ENCODE results near the gene ZW10.

The ZW10 gene

GRCh38 chr11:113817162-113817561 lies 43.7 kb upstream of the ZW10 start:
- H3K9ac ChIP-seq (ENCODE audit: low read depth, low read length) = no peak overlapping the region
- no peaks in the 10 kb centered on the region for H4K20me1 ChIP-seq (ENCODE audit: insufficient read depth, low read length)
- no peaks in the 10 kb centered on the region for H3K27me3 ChIP-seq (ENCODE audit: insufficient read depth, low read length, poor library complexity)
- peaks cover 36% of the 10 kb centered on the region for H3K36me3 ChIP-seq (ENCODE audit: insufficient read depth, low read length)
- TF ChIP-seq EZH2 (IDR thresholded peaks at IDR 0.05; ENCODE audit: borderline replicate concordance, low read depth, low read length, severe bottlenecking) = no peak
- TF ChIP-seq, protein P1, sequence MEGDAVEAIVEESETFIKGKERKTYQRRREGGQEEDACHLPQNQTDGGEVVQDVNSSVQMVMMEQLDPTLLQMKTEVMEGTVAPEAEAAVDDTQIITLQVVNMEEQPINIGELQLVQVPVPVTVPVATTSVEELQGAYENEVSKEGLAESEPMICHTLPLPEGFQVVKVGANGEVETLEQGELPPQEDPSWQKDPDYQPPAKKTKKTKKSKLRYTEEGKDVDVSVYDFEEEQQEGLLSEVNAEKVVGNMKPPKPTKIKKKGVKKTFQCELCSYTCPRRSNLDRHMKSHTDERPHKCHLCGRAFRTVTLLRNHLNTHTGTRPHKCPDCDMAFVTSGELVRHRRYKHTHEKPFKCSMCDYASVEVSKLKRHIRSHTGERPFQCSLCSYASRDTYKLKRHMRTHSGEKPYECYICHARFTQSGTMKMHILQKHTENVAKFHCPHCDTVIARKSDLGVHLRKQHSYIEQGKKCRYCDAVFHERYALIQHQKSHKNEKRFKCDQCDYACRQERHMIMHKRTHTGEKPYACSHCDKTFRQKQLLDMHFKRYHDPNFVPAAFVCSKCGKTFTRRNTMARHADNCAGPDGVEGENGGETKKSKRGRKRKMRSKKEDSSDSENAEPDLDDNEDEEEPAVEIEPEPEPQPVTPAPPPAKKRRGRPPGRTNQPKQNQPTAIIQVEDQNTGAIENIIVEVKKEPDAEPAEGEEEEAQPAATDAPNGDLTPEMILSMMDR (IDR thresholded peaks at IDR 0.05; ENCODE audit: borderline replicate concordance, extremely low read depth, low read length, poor library complexity, severe bottlenecking) = no peak
- H3K4me3 ChIP-seq (ENCODE audit: low read depth in 1 of 2, low read length in 2 of 2) = no peak overlapping the region
- ATAC-seq (ENCODE audit: insufficient read depth, low read depth) (no peak), DNase-seq (no peak)
- H3K79me2 ChIP-seq (ENCODE audit: insufficient read depth, low read length) = no peaks in the 10 kb centered on the region
- H3K9me3 ChIP-seq (ENCODE audit: insufficient read depth, low read length, severe bottlenecking) = no peaks in the 10 kb centered on the region
- H3K4me2 ChIP-seq (ENCODE audit: insufficient read depth, low read length) = no peak overlapping the region
- no peak overlapping the region for H3K27ac ChIP-seq (ENCODE audit: low read length)
- no peak overlapping the region for H2AFZ ChIP-seq (ENCODE audit: low read depth, low read length)
- no peaks in the 10 kb centered on the region for H3K4me1 ChIP-seq (ENCODE audit: insufficient read depth, low read length)

DNA sequence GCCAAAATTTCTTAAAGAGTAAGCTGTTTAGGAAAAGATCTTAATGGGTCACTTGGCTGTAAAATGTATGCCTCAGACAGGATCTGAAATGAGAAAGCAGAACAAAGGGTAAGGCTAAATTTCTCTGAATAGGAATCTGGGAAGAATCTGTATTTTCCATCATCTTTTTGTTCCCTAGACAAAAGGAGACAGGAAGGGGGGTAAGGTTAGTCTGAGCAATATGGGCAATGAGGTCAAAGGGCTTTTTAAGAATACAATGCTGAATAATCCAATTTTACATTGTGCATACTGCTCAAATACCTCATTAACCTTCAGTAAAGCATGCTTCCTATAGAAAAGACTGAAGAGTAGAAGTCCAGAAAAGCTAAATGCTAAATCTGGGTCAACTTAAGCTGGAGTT lies 40.7 kb upstream of the ZW10 start:
- Histone ChIP-seq H3K27ac (ENCODE audit: low read length) (no peak overlapping the region), H3K4me3 (ENCODE audit: low read depth in 1 of 2, low read length in 2 of 2) (no peak overlapping the region), H3K79me2 (ENCODE audit: insufficient read depth, low read length) (no peaks in the 10 kb centered on the region), H3K9ac (ENCODE audit: low read depth, low read length) (no peak overlapping the region), H3K4me1 (ENCODE audit: insufficient read depth, low read length) (no peaks in the 10 kb centered on the region), H3K27me3 (ENCODE audit: insufficient read depth, low read length, poor library complexity) (no peaks in the 10 kb centered on the region), H3K9me3 (ENCODE audit: insufficient read depth, low read length, severe bottlenecking) (no peaks in the 10 kb centered on the region), H4K20me1 (ENCODE audit: insufficient read depth, low read length) (no peaks in the 10 kb centered on the region), H3K36me3 (ENCODE audit: insufficient read depth, low read length) (peaks cover 26% of the 10 kb centered on the region), H3K4me2 (ENCODE audit: insufficient read depth, low read length) (no peak overlapping the region), H2AFZ (ENCODE audit: low read depth, low read length) (no peak overlapping the region)
- TF ChIP-seq, protein P1 (IDR thresholded peaks at IDR 0.05; ENCODE audit: borderline replicate concordance, extremely low read depth, low read length, poor library complexity, severe bottlenecking) = no peak
- no peak for TF ChIP-seq EZH2 (IDR thresholded peaks at IDR 0.05; ENCODE audit: borderline replicate concordance, low read depth, low read length, severe bottlenecking)
- ATAC-seq (ENCODE audit: insufficient read depth, low read depth) (no peak), DNase-seq (no peak)

DNA sequence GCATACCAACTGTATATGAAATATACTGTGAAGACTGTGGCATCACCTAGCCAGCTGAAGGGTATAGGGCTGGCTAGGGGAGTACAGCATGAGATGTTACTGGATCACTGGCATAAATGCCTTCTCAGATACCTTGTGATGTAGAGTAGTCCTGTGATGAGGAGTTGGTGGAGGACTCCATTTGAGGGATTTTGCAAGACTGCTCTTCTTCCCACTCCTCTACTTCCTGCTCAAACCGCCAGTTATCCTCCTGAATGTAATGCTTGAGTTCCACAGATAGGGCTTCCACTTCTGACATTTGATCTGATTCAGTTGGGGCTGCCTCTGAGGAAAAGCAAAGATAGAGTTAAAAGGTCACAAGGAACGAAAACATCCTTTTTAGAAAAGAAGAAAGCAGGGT lies 35.4 kb upstream of the ZW10 start:
- Histone ChIP-seq H3K79me2 (ENCODE audit: insufficient read depth, low read length) (no peaks in the 10 kb centered on the region), H3K4me3 (ENCODE audit: low read depth in 1 of 2, low read length in 2 of 2) (no peak overlapping the region), H2AFZ (ENCODE audit: low read depth, low read length) (no peak overlapping the region), H3K9me3 (ENCODE audit: insufficient read depth, low read length, severe bottlenecking) (no peaks in the 10 kb centered on the region), H3K27me3 (ENCODE audit: insufficient read depth, low read length, poor library complexity) (no peaks in the 10 kb centered on the region), H3K36me3 (ENCODE audit: insufficient read depth, low read length) (peaks cover 48% of the 10 kb centered on the region), H4K20me1 (ENCODE audit: insufficient read depth, low read length) (no peaks in the 10 kb centered on the region), H3K9ac (ENCODE audit: low read depth, low read length) (no peak overlapping the region), H3K4me2 (ENCODE audit: insufficient read depth, low read length) (no peak overlapping the region), H3K4me1 (ENCODE audit: insufficient read depth, low read length) (no peaks in the 10 kb centered on the region), H3K27ac (ENCODE audit: low read length) (no peak overlapping the region)
- ATAC-seq (ENCODE audit: insufficient read depth, low read depth) = no peak
- no peak for DNase-seq
- TF ChIP-seq, protein P1 (IDR thresholded peaks at IDR 0.05; ENCODE audit: borderline replicate concordance, extremely low read depth, low read length, poor library complexity, severe bottlenecking) = no peak

DNA sequence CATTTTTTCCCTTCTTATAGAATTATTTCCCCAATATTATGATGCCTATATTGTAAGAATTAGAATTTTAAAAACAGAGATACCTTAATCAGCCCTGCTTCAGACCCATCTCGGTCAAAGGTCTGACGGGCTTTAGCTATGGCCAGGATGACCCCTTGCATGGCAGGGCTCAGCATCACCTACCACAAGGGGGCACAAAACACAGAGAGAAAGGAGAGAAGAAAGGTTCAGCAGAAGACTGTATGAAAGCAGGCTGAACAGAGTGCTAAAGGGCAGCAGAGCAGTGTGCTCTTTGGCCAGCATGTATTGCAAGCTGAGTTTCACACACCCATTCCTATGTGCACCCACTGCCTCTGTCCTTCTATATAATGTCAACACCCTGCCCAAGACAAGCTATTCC lies 32.9 kb upstream of the ZW10 start:
- H2AFZ ChIP-seq (ENCODE audit: low read depth, low read length) = no peak overlapping the region
- no peaks in the 10 kb centered on the region for H3K79me2 ChIP-seq (ENCODE audit: insufficient read depth, low read length)
- DNase-seq = no peak
- H3K4me3 ChIP-seq (ENCODE audit: low read depth in 1 of 2, low read length in 2 of 2) = no peak overlapping the region
- H3K9ac ChIP-seq (ENCODE audit: low read depth, low read length) = no peak overlapping the region
- H3K9me3 ChIP-seq (ENCODE audit: insufficient read depth, low read length, severe bottlenecking) = no peaks in the 10 kb centered on the region
- no peak overlapping the region for H3K4me2 ChIP-seq (ENCODE audit: insufficient read depth, low read length)
- TF ChIP-seq, protein P1 (IDR thresholded peaks at IDR 0.05; ENCODE audit: borderline replicate concordance, extremely low read depth, low read length, poor library complexity, severe bottlenecking) = peak; percentile 49
- no peak for TF ChIP-seq EZH2 (IDR thresholded peaks at IDR 0.05; ENCODE audit: borderline replicate concordance, low read depth, low read length, severe bottlenecking)
- no peak overlapping the region for H3K27ac ChIP-seq (ENCODE audit: low read length)
- H3K4me1 ChIP-seq (ENCODE audit: insufficient read depth, low read length) = no peaks in the 10 kb centered on the region
- no peaks in the 10 kb centered on the region for H4K20me1 ChIP-seq (ENCODE audit: insufficient read depth, low read length)
- no peaks in the 10 kb centered on the region for H3K27me3 ChIP-seq (ENCODE audit: insufficient read depth, low read length, poor library complexity)
- peaks cover 66% of the 10 kb centered on the region for H3K36me3 ChIP-seq (ENCODE audit: insufficient read depth, low read length)
- ATAC-seq (ENCODE audit: insufficient read depth, low read depth) = 0 out of 3 replicates have a peak, but pooled peaks have one; percentile 40

All from DND-41 (cell line).